HG03280 (cell line): ENCODE results near the gene MINAR2.
A peak's percentile ranks its signal among the peaks of the same experiment; 100 is the strongest.

Experiments
- ATAC-seq: cut with Tn5 transposase; IDR thresholded peaks from one replicate; pipeline ENCODE4 v1.9.1; 2021; ENCODE audit warnings: mild to moderate bottlenecking, moderate library complexity; ENCODE audit not compliant: unreplicated experiment

The MINAR2 gene

GRCh38 chr5:129771058-129771838, 23.4 kb downstream of the MINAR2 start:
- peak; percentile 71 for ATAC-seq

- ATAC-seq, result no peak
Measured at GRCh38 chr5:129773376-129773775, 25.5 kb downstream of the MINAR2 start.

DNA sequence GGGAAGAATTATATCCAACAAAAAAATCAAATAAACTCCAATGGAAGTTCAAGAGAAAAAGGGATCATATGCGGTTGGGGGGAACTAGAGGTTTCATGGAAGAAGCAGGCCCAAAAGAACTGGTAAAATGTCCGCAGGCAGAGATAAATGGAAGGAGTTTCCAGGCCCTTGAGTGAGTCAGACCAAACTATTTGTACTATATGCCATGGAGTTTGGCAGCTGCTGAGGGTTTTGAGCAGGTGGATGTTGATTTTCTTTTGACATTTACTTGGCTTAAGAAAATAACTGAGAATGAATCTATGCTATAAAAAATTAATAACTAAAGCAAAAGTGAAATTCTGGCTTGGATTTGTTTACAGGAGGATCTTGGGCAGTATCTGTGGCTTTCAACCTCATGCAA, 33.7 kb downstream of the MINAR2 start:
- no peak for ATAC-seq

DNA sequence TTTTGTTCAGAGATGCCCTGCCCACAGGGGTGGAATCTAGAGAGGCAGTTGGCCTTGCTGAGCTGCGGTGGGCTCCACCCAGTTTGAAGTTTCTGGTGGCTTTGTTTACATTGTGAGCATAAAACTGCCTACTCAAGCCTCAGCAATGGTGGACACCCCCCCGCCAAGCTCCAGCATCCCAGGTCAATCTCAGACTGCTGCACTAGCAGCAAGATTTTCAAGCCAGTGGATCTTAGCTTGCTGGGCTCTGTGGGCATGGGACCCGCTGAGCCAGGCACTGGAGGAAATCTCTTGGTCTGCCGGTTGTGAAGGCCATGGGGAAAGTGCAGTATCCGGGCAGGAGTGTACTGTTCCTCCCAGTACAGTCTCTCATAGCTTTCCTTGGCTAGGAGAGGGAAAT, 55.5 kb downstream of the MINAR2 start:
- ATAC-seq, result no peak

GRCh38 chr5:129804705-129805104, 56.8 kb downstream of the MINAR2 start:
- no peak for ATAC-seq

DNA sequence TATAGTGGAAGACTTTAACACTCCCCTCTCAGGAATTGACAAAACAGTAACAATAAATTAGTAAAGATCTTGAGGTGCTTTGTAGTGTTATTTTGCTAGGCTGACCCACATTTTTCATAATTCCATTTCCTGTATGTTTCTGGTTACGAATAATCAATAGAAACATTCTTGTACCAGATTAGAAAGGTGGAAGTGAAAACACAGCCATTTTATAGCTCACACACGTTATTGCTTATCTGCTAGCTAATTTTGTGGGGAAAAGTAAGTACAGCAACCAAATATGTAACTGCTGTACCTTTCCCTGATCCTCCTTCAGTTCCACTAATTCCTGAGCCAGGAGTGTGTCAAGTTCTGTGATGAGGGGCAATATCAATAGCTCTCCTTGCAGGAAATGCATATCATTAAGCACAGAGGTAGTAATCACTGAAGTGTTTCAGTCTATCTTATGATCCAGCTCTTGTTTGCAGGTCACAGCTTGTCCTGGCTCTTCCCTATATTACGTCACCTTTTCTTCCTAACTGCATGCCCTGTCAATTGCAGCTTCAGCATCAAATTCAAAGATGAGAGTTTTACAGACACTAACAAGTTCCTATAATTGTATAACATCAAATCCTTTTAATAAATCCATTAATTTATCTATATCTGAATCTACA, 59.4 kb downstream of the MINAR2 start:
- no peak for ATAC-seq
